Measurements from ENCODE around the gene TMEM87A.

DNA sequence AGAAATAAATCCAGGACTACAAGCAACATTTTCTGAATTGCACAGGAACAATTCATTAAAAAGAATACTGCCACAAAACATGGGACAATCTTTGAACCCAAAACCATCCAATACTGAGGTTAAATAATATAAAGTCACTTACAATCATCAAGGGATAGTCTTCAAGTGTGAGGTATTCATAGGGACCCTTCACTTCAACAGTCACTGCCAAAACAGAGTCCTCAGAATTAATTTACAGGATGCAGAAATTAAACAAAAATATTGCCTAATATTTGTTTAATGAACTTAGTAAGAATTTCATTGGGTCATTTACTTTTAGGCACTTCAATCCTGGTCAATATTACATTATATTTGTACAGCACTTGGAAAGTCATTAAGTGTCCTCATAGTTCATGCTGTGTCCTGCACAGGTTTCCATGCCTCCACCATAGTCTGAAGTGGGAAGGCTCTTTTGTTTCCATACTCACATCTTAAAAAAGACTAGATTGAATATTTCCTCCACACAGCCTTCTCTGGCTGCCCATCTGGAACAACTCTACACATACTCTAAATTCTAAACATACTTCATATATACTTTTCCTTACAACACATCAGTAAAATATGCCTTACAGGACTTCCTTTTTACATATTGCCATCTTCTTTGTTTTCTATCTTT is 33.6 kb downstream of the TMEM87A start:
- no peak for TF ChIP-seq EZH2 (IDR thresholded peaks at IDR 0.05; ENCODE audit: low read length, unreplicated experiment)
- no peak for TF ChIP-seq CTCF (conservative IDR thresholded peaks at IDR 0.05; ENCODE audit: low read depth, low read length)
- TF ChIP-seq EZH2phosphoT487 (IDR thresholded peaks at IDR 0.05; ENCODE audit: borderline replicate concordance, low read length), result no peak
